H9 (cell line): ENCODE results near the gene OPTC. TPM values are rescaled to one million over a fixed set of nuclear protein-coding genes. Genes with fewer than 3 reads are reported as not detected.

Experiments
- DNase-seq: peaks from one replicate; pipeline ENCODE4 v3.0.0-alpha.2; 2017
- H2AFZ ChIP-seq: one replicate; pipeline ENCODE4 v1.6.1; 2013; ENCODE audit warnings: mild to moderate bottlenecking, low read length, control low read depth, moderate library complexity
- H2AK5ac ChIP-seq: 2 replicates; pipeline ENCODE4 v1.6.1; 2013; ENCODE audit warnings: low read length, control low read depth, mixed read lengths; ENCODE audit not compliant: insufficient read length
- H2BK120ac ChIP-seq: one replicate; pipeline ENCODE4 v1.6.1; 2013; ENCODE audit warnings: low read depth, mild to moderate bottlenecking, low read length, control low read depth, inconsistent platforms; ENCODE audit not compliant: poor library complexity, severe bottlenecking
- H2BK12ac ChIP-seq: 2 replicates; pipeline ENCODE4 v1.6.1; 2013; ENCODE audit warnings: low read length, control low read depth, mixed read lengths, low read depth; ENCODE audit not compliant: insufficient read length
- H2BK15ac ChIP-seq: 2 replicates; pipeline ENCODE4 v1.6.1; 2013; ENCODE audit warnings: low read depth, low read length, control low read depth
- H2BK20ac ChIP-seq: one replicate; pipeline ENCODE4 v1.6.1; 2013; ENCODE audit warnings: low read depth, mild to moderate bottlenecking, low read length, control low read depth, inconsistent platforms; ENCODE audit not compliant: poor library complexity, severe bottlenecking
- H2BK5ac ChIP-seq: 2 replicates; pipeline ENCODE4 v1.6.1; 2013; ENCODE audit warnings: low read length, control low read depth, mixed read lengths; ENCODE audit not compliant: insufficient read length
- H3K14ac ChIP-seq: 2 replicates; pipeline ENCODE4 v1.6.1; 2013; ENCODE audit warnings: low read length, control low read depth; ENCODE audit not compliant: insufficient read depth
- H3K18ac ChIP-seq: 2 replicates; pipeline ENCODE4 v1.6.1; 2013; ENCODE audit warnings: low read depth, mild to moderate bottlenecking, mixed read lengths, low read length, control low read depth; ENCODE audit not compliant: insufficient read length
- H3K23ac ChIP-seq: 2 replicates; pipeline ENCODE4 v1.6.1; 2013; ENCODE audit warnings: low read length, control low read depth, mixed read lengths, low read depth; ENCODE audit not compliant: insufficient read length
- H3K23me2 ChIP-seq: 2 replicates; pipeline ENCODE4 v1.6.1; 2013; ENCODE audit warnings: low read depth, mild to moderate bottlenecking, mixed read lengths, low read length, control low read depth; ENCODE audit not compliant: insufficient read length, poor library complexity, severe bottlenecking
- H3K27ac ChIP-seq: 2 replicates; pipeline ENCODE4 v1.5.1; 2013; ENCODE audit warnings: low read length, control low read depth, mixed read lengths, low read depth; ENCODE audit not compliant: insufficient read length
- H3K27me3 ChIP-seq: 2 replicates; pipeline ENCODE4 v1.6.1; 2013; ENCODE audit warnings: low read length, control low read depth, inconsistent platforms; ENCODE audit not compliant: insufficient read depth
- H3K4ac ChIP-seq: 2 replicates; pipeline ENCODE4 v1.6.1; 2013; ENCODE audit warnings: low read depth, mild to moderate bottlenecking, control low read depth, inconsistent platforms, low read length, moderate library complexity
- H3K4me1 ChIP-seq: 2 replicates; pipeline ENCODE4 v1.6.1; 2013; ENCODE audit warnings: low read length, control low read depth, inconsistent platforms; ENCODE audit not compliant: insufficient read depth
- H3K4me2 ChIP-seq: 2 replicates; pipeline ENCODE4 v1.6.1; 2013; ENCODE audit warnings: low read length, control low read depth, mixed read lengths; ENCODE audit not compliant: insufficient read length, insufficient read depth
- H3K56ac ChIP-seq: 2 replicates; pipeline ENCODE4 v1.6.1; 2013; ENCODE audit warnings: low read depth, mild to moderate bottlenecking, mixed read lengths, low read length, control low read depth; ENCODE audit not compliant: insufficient read length
- H3K79me1 ChIP-seq: 2 replicates; pipeline ENCODE4 v1.6.1; 2013; ENCODE audit warnings: low read depth, mild to moderate bottlenecking, moderate library complexity, low read length, control low read depth, inconsistent platforms; ENCODE audit not compliant: insufficient read depth, poor library complexity, severe bottlenecking
- H3K79me2 ChIP-seq: 2 replicates; pipeline ENCODE4 v1.6.1; 2013; ENCODE audit warnings: low read length, control low read depth, inconsistent platforms; ENCODE audit not compliant: insufficient read depth
- H3K9ac ChIP-seq: 2 replicates; pipeline ENCODE4 v1.6.1; 2013; ENCODE audit warnings: low read length, control low read depth, mixed read lengths; ENCODE audit not compliant: insufficient read length; ENCODE audit errors: extremely low read depth
- H3K9me3 ChIP-seq: one replicate; pipeline ENCODE4 v1.6.1; 2013; ENCODE audit warnings: low read depth, low read length, inconsistent platforms; ENCODE audit not compliant: control insufficient read depth
- H3T11ph ChIP-seq: one replicate; pipeline ENCODE4 v1.6.1; 2013; ENCODE audit warnings: mild to moderate bottlenecking, low read length, control low read depth, inconsistent platforms
- H4K20me1 ChIP-seq: one replicate; pipeline ENCODE4 v1.6.1; 2013; ENCODE audit not compliant: control insufficient read depth, insufficient read length, insufficient read depth
- H4K5ac ChIP-seq: 2 replicates; pipeline ENCODE4 v1.6.1; 2013; ENCODE audit warnings: low read depth, mild to moderate bottlenecking, mixed read lengths, low read length, control low read depth; ENCODE audit not compliant: insufficient read length
- H4K8ac ChIP-seq: replicated peaks from 2 replicates; pipeline ENCODE4 v1.6.1; 2013; ENCODE audit warnings: low read length, control low read depth, mixed read lengths, low read depth; ENCODE audit not compliant: insufficient read length
- H4K91ac ChIP-seq: 2 replicates; pipeline ENCODE4 v1.6.1; 2013; ENCODE audit warnings: low read depth, mild to moderate bottlenecking, moderate library complexity, mixed read lengths, low read length, control low read depth; ENCODE audit not compliant: insufficient read length
- H3K27ac Mint-ChIP-seq, 3 experiments: 2 replicates in 2 of 3; 3 replicates in 1 of 3; pipeline ENCODE4 v1.8.0; 2020 to 2021; ENCODE audit warnings: mixed read lengths in 3 of 3, mild to moderate bottlenecking in 1 of 3, moderate library complexity in 1 of 3
- H3K27me3 Mint-ChIP-seq: 2 replicates; pipeline ENCODE4 v1.8.0; 2021; ENCODE audit warnings: low read depth, mild to moderate bottlenecking, moderate library complexity, mixed read lengths
- H3K36me3 Mint-ChIP-seq, 3 experiments: 2 replicates in 2 of 3; 3 replicates in 1 of 3; pipeline ENCODE4 v1.8.0; 2020 to 2021; ENCODE audit warnings: low read depth in 3 of 3, mixed read lengths in 3 of 3; ENCODE audit not compliant: insufficient read depth in 1 of 3
- H3K4me1 Mint-ChIP-seq, 2 experiments: 2 replicates each; pipeline ENCODE4 v1.8.0; 2020; ENCODE audit warnings: mixed read lengths in 2 of 2
- H3K4me3 Mint-ChIP-seq, 2 experiments: 2 replicates in 1 of 2; 3 replicates in 1 of 2; pipeline ENCODE4 v1.8.0; 2020 to 2021; ENCODE audit warnings: mild to moderate bottlenecking in 2 of 2, mixed read lengths in 2 of 2, moderate library complexity in 1 of 2
- H3K9me3 Mint-ChIP-seq, 2 experiments: 2 replicates in 1 of 2; 3 replicates in 1 of 2; pipeline ENCODE4 v1.8.0; 2020; ENCODE audit warnings: mild to moderate bottlenecking in 2 of 2, mixed read lengths in 2 of 2, moderate library complexity in 1 of 2
- CTCF ChIP-seq: fragments of 200-600 bp; sonication (generic); conservative IDR thresholded peaks from 3 replicates; pipeline ENCODE4 v1.8.0; 2021; ENCODE audit warnings: antibody characterized with exemption, mild to moderate bottlenecking
- WGBS: extraction: QIAGEN DNeasy Blood & Tissue Kit; methylation state at CpG from one replicate; pipeline ENCODE4 v1.1.7; 2013; ENCODE audit warnings: missing lambda C conversion rate, low lambda C conversion rate, mixed read lengths; ENCODE audit not compliant: insufficient read length; ENCODE audit errors: extremely low coverage; 5-methylcytosine and 5-hydroxymethylcytosine counted together
- total RNA-seq: library from RNA; stranded (reverse); gene quantifications from 2 replicates; pipeline ENCODE4 v1.2.1, GENCODE V29; 2021

OPTC gene
- total RNA-seq, 1 experiment from 2014 or later = 1.1 TPM

GRCh38 chr1:203531063-203531462 lies 37.1 kb downstream of the OPTC start:
- H3K4me3 Mint-ChIP-seq = no peak overlapping the region

More at GRCh38 chr1:203531063-203531462, 37.1 kb downstream of the OPTC start:
- H3K4me1 ChIP-seq = no peaks in the 10 kb centered on the region
- H2BK5ac ChIP-seq = no peak overlapping the region
- no peak overlapping the region for H3K18ac ChIP-seq
- H2BK15ac ChIP-seq = no peak overlapping the region
- no CpG with 5 or more reads among the region's 3 CpGs for WGBS
- no peaks in the 10 kb centered on the region for H3K79me2 ChIP-seq
- Mint-ChIP-seq H3K36me3 (no peaks in the 10 kb centered on the region), H3K4me1 (peaks cover 8 to 15% of the 10 kb centered on the region in 2 experiments), H3K9me3 (no peaks in the 10 kb centered on the region), H3K27ac (no peak overlapping the region), H3K27me3 (no peaks in the 10 kb centered on the region; the same call in none of the 2 replicates)
- no peak overlapping the region for H2BK120ac ChIP-seq
- DNase-seq = no peak
- H2BK12ac ChIP-seq = no peak overlapping the region
- H3K27ac ChIP-seq = no peak overlapping the region
- H3K4me2 ChIP-seq = no peak overlapping the region
- no peak overlapping the region for H3K23ac ChIP-seq
- no peak overlapping the region for H4K8ac ChIP-seq
- H3T11ph ChIP-seq = no peak overlapping the region
- H2AK5ac ChIP-seq = no peak overlapping the region
- H3K23me2 ChIP-seq = no peaks in the 10 kb centered on the region
- no peak overlapping the region for H3K14ac ChIP-seq
- no peak overlapping the region for H4K91ac ChIP-seq
- H3K9ac ChIP-seq = no peak overlapping the region
- no peak for TF ChIP-seq CTCF
- no peak overlapping the region for H2AFZ ChIP-seq
- no peaks in the 10 kb centered on the region for H3K27me3 ChIP-seq
- no peak overlapping the region for H3K56ac ChIP-seq
- no peaks in the 10 kb centered on the region for H3K79me1 ChIP-seq
- no peak overlapping the region for H3K4ac ChIP-seq
- H3K9me3 ChIP-seq = no peaks in the 10 kb centered on the region
- H4K5ac ChIP-seq = no peak overlapping the region
- H4K20me1 ChIP-seq = no peaks in the 10 kb centered on the region
- H2BK20ac ChIP-seq = no peak overlapping the region
